IMR-90 (cell line): ENCODE measurements around the gene ENAH. TPM values are rescaled to one million over a fixed set of nuclear protein-coding genes. Genes with fewer than 3 reads are reported as not detected.
A peak's percentile ranks its signal among the peaks of the same experiment; 100 is the strongest.

Source experiments
- ATAC-seq: fragments of 200-7000 bp; cut with Tn5 transposase; 2 replicates; pipeline ENCODE4 v1.9.1; 2020; ENCODE audit warnings: low read depth, mild to moderate bottlenecking, moderate library complexity
- BruUV-seq: library from RNA; stranded (reverse); fragments of 400-500 nt; replicated peaks from 2 replicates; lab custom pipeline; 2021; lab: Mats Ljungman, UMichigan
- CTCF ChIA-PET: fragments of 300-600 bp; formaldehyde crosslinking; extraction: SDS; loops from one replicate; lab custom pipeline; 2021; ENCODE audit warnings: antibody characterized with exemption; lab: Yijun Ruan, JAX
- POLR2A ChIA-PET: fragments of 300-600 bp; sonication (Branson Sonifier 250); formaldehyde crosslinking; loops from one replicate; lab custom pipeline; 2022; ENCODE audit warnings: antibody characterized with exemption; ENCODE audit not compliant: unreplicated experiment; lab: Charles Lee
- DNase-seq: peaks from one replicate; pipeline ENCODE4 v3.0.0; 2013
- H2AFZ ChIP-seq: replicated peaks from 2 replicates; pipeline ENCODE3; 2013; ENCODE audit warnings: low read length, mild to moderate bottlenecking; ENCODE audit not compliant: poor library complexity
- H2AK5ac ChIP-seq: 2 replicates; pipeline ENCODE4 v1.6.1; 2013; ENCODE audit warnings: low read depth, low read length, inconsistent platforms
- H2AK9ac ChIP-seq: replicated peaks from 2 replicates; pipeline ENCODE3; 2013; ENCODE audit warnings: mild to moderate bottlenecking, low read depth, low read length, moderate library complexity; ENCODE audit not compliant: poor library complexity
- H2BK120ac ChIP-seq: 2 replicates; pipeline ENCODE4 v1.6.1; 2013; ENCODE audit warnings: low read depth, low read length, inconsistent platforms
- H2BK15ac ChIP-seq: 3 replicates; pipeline ENCODE4 v1.6.1; 2013; ENCODE audit warnings: low read depth, low read length, inconsistent platforms
- H2BK20ac ChIP-seq: 2 replicates; pipeline ENCODE4 v1.6.1; 2013; ENCODE audit warnings: low read depth, mild to moderate bottlenecking, inconsistent platforms, low read length, moderate library complexity
- H2BK5ac ChIP-seq: 2 replicates; pipeline ENCODE4 v1.6.1; 2013; ENCODE audit warnings: mild to moderate bottlenecking, low read depth, low read length, inconsistent platforms; ENCODE audit not compliant: poor library complexity, severe bottlenecking
- H3K14ac ChIP-seq: replicated peaks from 2 replicates; pipeline ENCODE4 v1.6.1; 2013; ENCODE audit warnings: low read depth, low read length, inconsistent platforms
- H3K18ac ChIP-seq: 2 replicates; pipeline ENCODE4 v1.6.1; 2013; ENCODE audit warnings: low read depth, low read length, control low read depth
- H3K23ac ChIP-seq: 2 replicates; pipeline ENCODE4 v1.6.1; 2013; ENCODE audit warnings: low read depth, low read length, inconsistent platforms
- H3K27ac ChIP-seq: 2 replicates; pipeline ENCODE4 v1.5.1; 2013; ENCODE audit warnings: mild to moderate bottlenecking, control low read depth, low read length; ENCODE audit not compliant: insufficient read depth
- H3K27me3 ChIP-seq: 2 replicates; pipeline ENCODE4 v1.6.1; 2013; ENCODE audit warnings: low read length; ENCODE audit not compliant: control insufficient read depth, insufficient read depth
- H3K36me3 ChIP-seq: 2 replicates; pipeline ENCODE4 v1.6.1; 2013; ENCODE audit warnings: low read length, mixed read lengths; ENCODE audit not compliant: control insufficient read depth, insufficient read depth
- H3K4ac ChIP-seq: 2 replicates; pipeline ENCODE4 v1.6.1; 2013; ENCODE audit warnings: low read depth, low read length, inconsistent platforms
- H3K4me1 ChIP-seq: 2 replicates; pipeline ENCODE4 v1.6.1; 2013; ENCODE audit warnings: low read length, mixed read lengths; ENCODE audit not compliant: control insufficient read depth, insufficient read depth
- H3K4me2 ChIP-seq: 2 replicates; pipeline ENCODE4 v1.6.1; 2013; ENCODE audit warnings: low read depth, mild to moderate bottlenecking, control low read depth, low read length, moderate library complexity
- H3K4me3 ChIP-seq: 2 replicates; pipeline ENCODE4 v1.5.1; 2013; ENCODE audit warnings: low read depth, mild to moderate bottlenecking, control low read depth, low read length, moderate library complexity; ENCODE audit not compliant: insufficient read depth
- H3K56ac ChIP-seq: 2 replicates; pipeline ENCODE4 v1.6.1; 2013; ENCODE audit warnings: low read length, inconsistent platforms; ENCODE audit not compliant: insufficient read depth; ENCODE audit errors: extremely low read depth
- H3K79me1 ChIP-seq, 2 experiments: 2 replicates each; pipeline ENCODE4 v1.6.1; 2013; ENCODE audit warnings: low read length in 2 of 2, inconsistent platforms in 1 of 2, low read depth in 1 of 2
- H3K9ac ChIP-seq: 2 replicates; pipeline ENCODE4 v1.6.1; 2013; ENCODE audit warnings: low read depth, low read length, control low read depth
- H3K9me1 ChIP-seq: 2 replicates; pipeline ENCODE4 v1.6.1; 2013; ENCODE audit warnings: low read length, inconsistent platforms; ENCODE audit not compliant: insufficient read depth
- H3K9me3 ChIP-seq: 2 replicates; pipeline ENCODE4 v1.6.1; 2013; ENCODE audit warnings: low read length; ENCODE audit not compliant: control insufficient read depth, insufficient read depth
- H4K20me1 ChIP-seq: 2 replicates; pipeline ENCODE4 v1.6.1; 2013; ENCODE audit warnings: low read length, inconsistent platforms; ENCODE audit not compliant: insufficient read depth
- H4K5ac ChIP-seq: 2 replicates; pipeline ENCODE4 v1.6.1; 2013; ENCODE audit warnings: mild to moderate bottlenecking, low read depth, low read length, control low read depth
- H4K8ac ChIP-seq, 2 experiments: 2 replicates each; pipeline ENCODE4 v1.6.1; 2013; ENCODE audit warnings: low read depth in 2 of 2, low read length in 2 of 2, control low read depth in 1 of 2, inconsistent platforms in 1 of 2
- H4K91ac ChIP-seq: 2 replicates; pipeline ENCODE4 v1.6.1; 2013; ENCODE audit warnings: low read depth, low read length, inconsistent platforms; ENCODE audit not compliant: insufficient read depth
- BHLHE40 ChIP-seq: fragments of 150-350 bp; IDR thresholded peaks from 2 replicates; pipeline ENCODE4 v1.6.1; 2016; ENCODE audit warnings: mild to moderate bottlenecking, low read depth, low read length
- FOS ChIP-seq: fragments of 150-350 bp; IDR thresholded peaks from 2 replicates; pipeline ENCODE4 v1.6.1; 2016; ENCODE audit warnings: low read depth, low read length
- MAFK ChIP-seq: IDR thresholded peaks from 2 replicates; pipeline ENCODE4 v1.6.1; 2012; ENCODE audit warnings: low read depth, low read length, improper control_type of control experiment
- POLR2A ChIP-seq: IDR thresholded peaks from 2 replicates; pipeline ENCODE4 v1.6.1; 2012; ENCODE audit warnings: mild to moderate bottlenecking, low read depth, low read length
- RAD21 ChIP-seq: IDR thresholded peaks from 2 replicates; pipeline ENCODE4 v1.6.1; 2012; ENCODE audit warnings: low read length, improper control_type of control experiment
- RFX5 ChIP-seq: IDR thresholded peaks from 2 replicates; pipeline ENCODE4 v1.8.0; 2012; ENCODE audit warnings: low read depth, mild to moderate bottlenecking, low read length, moderate library complexity
- WGBS, 2 experiments: methylation state at CpG; one replicate each; pipeline versions ENCODE4 v1.1.5 to v1.1.7; 2013; ENCODE audit warnings: missing lambda C conversion rate in 2 of 2; ENCODE audit not compliant: insufficient read length in 1 of 2; ENCODE audit errors: extremely low coverage in 2 of 2; 5-methylcytosine and 5-hydroxymethylcytosine counted together
- dilution Hi-C: fragments of 300-500 bp; cut with HindIII; formaldehyde crosslinking; loops from one replicate; pipeline ENCODE4 v1.14.3; 2018; ENCODE audit warnings: low sequenced_read_pairs; ENCODE audit not compliant: unreplicated experiment
- in situ Hi-C: fragments of 300-500 bp; cut with MboI; formaldehyde crosslinking; loops from 3 replicates; pipeline ENCODE4 v1.14.3; 2019; ENCODE audit warnings: low sequenced_read_pairs, inconsistent platforms, mixed read lengths
- intact Hi-C: fragments of 100-400 bp; cut with micrococcal nuclease; formaldehyde crosslinking; loops from 2 replicates; pipeline ENCODE4 v1.10.0; 2022
- polyA plus RNA-seq, 3 experiments: library from polyadenylated mRNA; depleted of rRNA; stranded (reverse); fragments of >200 nt; gene quantifications; 2 replicates each; pipeline ENCODE4 v1.2.3, GENCODE V29; 2012; ENCODE audit warnings: low replicate concordance in 1 of 3
- total RNA-seq: library from RNA; depleted of rRNA; stranded (reverse); fragments of >200 nt; gene quantifications from 2 replicates; pipeline ENCODE4 v1.2.3, GENCODE V29; 2012
- TF ChIP-seq, protein P1 (sequence below): fragments of 150-350 bp; IDR thresholded peaks from 2 replicates; pipeline ENCODE4 v1.6.1; 2016; ENCODE audit warnings: low read depth, mild to moderate bottlenecking, low read length, moderate library complexity, borderline replicate concordance
- TF ChIP-seq, protein P2 (sequence below): conservative IDR thresholded peaks from 2 replicates; pipeline ENCODE4 v1.5.1; 2012; ENCODE audit warnings: mild to moderate bottlenecking, low read depth, low read length, improper control_type of control experiment
- TF ChIP-seq, protein P3 (sequence below): fragments of 150-350 bp; IDR thresholded peaks from 2 replicates; pipeline ENCODE4 v1.6.1; 2017; ENCODE audit warnings: mild to moderate bottlenecking, antibody characterized with exemption, low read length, low read depth

Gene ENAH
- total and polyA plus RNA-seq, 2 of the 4 experiments (the other 2 are of a cell fraction) = 61.3 to 86.9 TPM

- TF ChIP-seq, protein P1, sequence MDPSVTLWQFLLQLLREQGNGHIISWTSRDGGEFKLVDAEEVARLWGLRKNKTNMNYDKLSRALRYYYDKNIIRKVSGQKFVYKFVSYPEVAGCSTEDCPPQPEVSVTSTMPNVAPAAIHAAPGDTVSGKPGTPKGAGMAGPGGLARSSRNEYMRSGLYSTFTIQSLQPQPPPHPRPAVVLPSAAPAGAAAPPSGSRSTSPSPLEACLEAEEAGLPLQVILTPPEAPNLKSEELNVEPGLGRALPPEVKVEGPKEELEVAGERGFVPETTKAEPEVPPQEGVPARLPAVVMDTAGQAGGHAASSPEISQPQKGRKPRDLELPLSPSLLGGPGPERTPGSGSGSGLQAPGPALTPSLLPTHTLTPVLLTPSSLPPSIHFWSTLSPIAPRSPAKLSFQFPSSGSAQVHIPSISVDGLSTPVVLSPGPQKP = no peak
- TF ChIP-seq MAFK = peak; percentile 70
Measured at GRCh38 chr1:225700164-225700821, 47.4 kb upstream of the ENAH start (continued).

GRCh38 chr1:225699336-225699735, 46.4 kb upstream of the ENAH start:
- H3K9ac ChIP-seq = peak overlapping the region; percentile 5; the same call in 1 of the 2 replicates
- TF ChIP-seq, protein P2, sequence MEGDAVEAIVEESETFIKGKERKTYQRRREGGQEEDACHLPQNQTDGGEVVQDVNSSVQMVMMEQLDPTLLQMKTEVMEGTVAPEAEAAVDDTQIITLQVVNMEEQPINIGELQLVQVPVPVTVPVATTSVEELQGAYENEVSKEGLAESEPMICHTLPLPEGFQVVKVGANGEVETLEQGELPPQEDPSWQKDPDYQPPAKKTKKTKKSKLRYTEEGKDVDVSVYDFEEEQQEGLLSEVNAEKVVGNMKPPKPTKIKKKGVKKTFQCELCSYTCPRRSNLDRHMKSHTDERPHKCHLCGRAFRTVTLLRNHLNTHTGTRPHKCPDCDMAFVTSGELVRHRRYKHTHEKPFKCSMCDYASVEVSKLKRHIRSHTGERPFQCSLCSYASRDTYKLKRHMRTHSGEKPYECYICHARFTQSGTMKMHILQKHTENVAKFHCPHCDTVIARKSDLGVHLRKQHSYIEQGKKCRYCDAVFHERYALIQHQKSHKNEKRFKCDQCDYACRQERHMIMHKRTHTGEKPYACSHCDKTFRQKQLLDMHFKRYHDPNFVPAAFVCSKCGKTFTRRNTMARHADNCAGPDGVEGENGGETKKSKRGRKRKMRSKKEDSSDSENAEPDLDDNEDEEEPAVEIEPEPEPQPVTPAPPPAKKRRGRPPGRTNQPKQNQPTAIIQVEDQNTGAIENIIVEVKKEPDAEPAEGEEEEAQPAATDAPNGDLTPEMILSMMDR = no peak
- no peak for TF ChIP-seq RAD21
- TF ChIP-seq, protein P3, sequence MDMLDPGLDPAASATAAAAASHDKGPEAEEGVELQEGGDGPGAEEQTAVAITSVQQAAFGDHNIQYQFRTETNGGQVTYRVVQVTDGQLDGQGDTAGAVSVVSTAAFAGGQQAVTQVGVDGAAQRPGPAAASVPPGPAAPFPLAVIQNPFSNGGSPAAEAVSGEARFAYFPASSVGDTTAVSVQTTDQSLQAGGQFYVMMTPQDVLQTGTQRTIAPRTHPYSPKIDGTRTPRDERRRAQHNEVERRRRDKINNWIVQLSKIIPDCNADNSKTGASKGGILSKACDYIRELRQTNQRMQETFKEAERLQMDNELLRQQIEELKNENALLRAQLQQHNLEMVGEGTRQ = no peak
- no peak for TF ChIP-seq FOS
- TF ChIP-seq, protein P1 = no peak
- TF ChIP-seq BHLHE40 = no peak
- TF ChIP-seq POLR2A = no peak
- no peak for TF ChIP-seq RFX5

More at GRCh38 chr1:225699336-225699735, 46.4 kb upstream of the ENAH start:
- Histone ChIP-seq H4K5ac (peak overlapping the region; percentile 41; the same call in 1 of the 2 replicates), H3K4me1 (peaks cover 21% of the 10 kb centered on the region), H3K27me3 (no peaks in the 10 kb centered on the region), H2AK9ac (no peak overlapping the region), H2BK5ac (peak overlapping the region; percentile 39), H3K4ac (no peak overlapping the region; the same call in 1 of the 2 replicates), H2BK120ac (peak overlapping the region; percentile 57), H2BK20ac (peak overlapping the region; percentile 50), H3K9me3 (no peaks in the 10 kb centered on the region), H3K14ac (0 out of 2 replicates have a peak overlapping the region, but pooled peaks have one; percentile 16), H4K8ac (peak overlapping the region; percentile 3 to 59; a peak in 3 of 4 replicates), H3K4me2 (no peak overlapping the region), H4K91ac (peak overlapping the region; percentile 40; the same call in 1 of the 2 replicates), H3K9me1 (peaks cover 5% of the 10 kb centered on the region), H3K36me3 (no peaks in the 10 kb centered on the region), H3K4me3 (no peak overlapping the region), H2BK15ac (peak overlapping the region; percentile 79; the same call in 2 of the 3 replicates), H3K18ac (peak overlapping the region; percentile 6; the same call in 1 of the 2 replicates), H3K23ac (no peak overlapping the region), H3K79me1 (no peaks in the 10 kb centered on the region), H2AK5ac (peak overlapping the region; percentile 7; the same call in 1 of the 2 replicates), H2AFZ (no peak overlapping the region), H3K56ac (peak overlapping the region; percentile 56; the same call in 1 of the 2 replicates), H3K27ac (no peak overlapping the region), H4K20me1 (no peaks in the 10 kb centered on the region)
- BruUV-seq = no TSS peak
- POLR2A ChIA-PET = interaction anchor here (0.5 kb wide), 1 partner anchor 28 kb away, joined by 3 read pairs; no protein-coding TSS in a partner anchor
- dilution Hi-C loops = no loop called here
- no peak for ATAC-seq
- intact Hi-C loops = loop anchor here (5.0 kb wide), 1 partner anchor 73 kb away; no protein-coding TSS in a partner anchor
- in situ Hi-C loops = no loop called here
- WGBS, 2 experiments = 73% methylated on average over 2 of the region's 2 CpGs; no CpG with 5 or more reads in 1 of the 2 experiments
- CTCF ChIA-PET = interaction anchor here (0.9 kb wide), 1 partner anchor 145 kb away, joined by 3 read pairs; no protein-coding TSS in a partner anchor
- DNase-seq = no peak
